GM18909 (cell line): Measurements from ENCODE around the gene RNF222.
"Not testable (repeated sequence)": the region's sequence is repeated elsewhere in the genome, so short reads cannot be mapped to it uniquely, and the experiment has no call there.

Experiments
- ATAC-seq: cut with Tn5 transposase; IDR thresholded peaks from one replicate; pipeline ENCODE4 v1.9.1; 2021; ENCODE audit warnings: mild to moderate bottlenecking; ENCODE audit not compliant: unreplicated experiment, poor library complexity

Gene RNF222

DNA sequence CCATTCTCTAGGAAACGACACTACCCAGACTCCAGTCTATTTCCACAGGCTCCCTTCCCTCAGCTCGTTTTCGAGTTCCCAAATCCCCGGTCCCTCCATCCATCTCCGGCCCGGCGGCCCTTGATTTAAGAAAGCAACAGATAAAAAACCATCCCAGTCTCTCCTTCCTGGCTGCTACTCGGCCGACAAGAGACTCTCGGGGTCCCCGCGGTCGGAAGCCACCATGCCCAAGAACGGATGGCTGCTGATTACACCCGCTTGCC is 14.8 kb downstream of the RNF222 start:
- peak; percentile 0 for ATAC-seq

GRCh38 chr17:8382052-8382879 is 15.4 kb downstream of the RNF222 start:
- no peak for ATAC-seq

DNA sequence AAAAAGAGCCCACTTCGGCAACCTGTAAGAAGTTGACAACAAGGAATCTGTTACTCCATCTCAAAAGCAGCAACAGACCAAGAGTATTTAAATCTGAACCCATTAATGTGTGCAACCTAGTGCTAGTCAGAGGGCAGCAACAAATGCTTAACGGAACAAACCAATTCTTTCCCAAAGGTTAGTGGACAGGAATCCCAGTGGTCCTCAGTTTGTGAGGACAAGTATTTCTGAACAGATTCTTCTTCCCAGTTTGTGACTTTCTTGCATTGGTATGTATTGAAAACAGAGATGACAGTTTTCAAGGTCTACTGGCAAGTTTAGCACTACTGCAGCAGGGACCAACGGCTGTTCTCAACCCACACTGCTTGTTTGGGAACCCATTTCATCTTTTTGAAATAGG is 17.6 kb downstream of the RNF222 start:
- ATAC-seq = no peak

- ATAC-seq = not testable (repeated sequence)
Observed at GRCh38 chr17:8378117-8378516, 19.5 kb downstream of the RNF222 start.

DNA sequence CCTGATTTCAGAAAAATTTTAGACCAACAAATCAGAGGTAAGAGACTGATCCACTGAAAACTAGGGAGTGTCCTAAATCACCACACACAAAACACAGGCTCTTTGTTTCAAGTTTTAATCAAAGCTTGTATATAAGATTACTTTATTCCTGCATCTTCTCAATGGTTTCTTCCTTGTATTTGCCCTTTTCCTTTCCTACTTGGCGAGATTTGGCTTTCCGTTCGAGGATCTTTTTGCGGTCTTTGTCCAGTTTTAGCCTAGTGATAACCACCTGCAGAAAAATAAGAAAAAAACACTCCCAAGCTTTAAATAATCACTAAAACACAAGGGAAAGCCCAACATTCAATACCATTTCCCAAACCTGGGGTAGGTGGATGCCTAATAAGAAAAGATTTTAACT is 20.2 kb downstream of the RNF222 start:
- no peak for ATAC-seq

DNA sequence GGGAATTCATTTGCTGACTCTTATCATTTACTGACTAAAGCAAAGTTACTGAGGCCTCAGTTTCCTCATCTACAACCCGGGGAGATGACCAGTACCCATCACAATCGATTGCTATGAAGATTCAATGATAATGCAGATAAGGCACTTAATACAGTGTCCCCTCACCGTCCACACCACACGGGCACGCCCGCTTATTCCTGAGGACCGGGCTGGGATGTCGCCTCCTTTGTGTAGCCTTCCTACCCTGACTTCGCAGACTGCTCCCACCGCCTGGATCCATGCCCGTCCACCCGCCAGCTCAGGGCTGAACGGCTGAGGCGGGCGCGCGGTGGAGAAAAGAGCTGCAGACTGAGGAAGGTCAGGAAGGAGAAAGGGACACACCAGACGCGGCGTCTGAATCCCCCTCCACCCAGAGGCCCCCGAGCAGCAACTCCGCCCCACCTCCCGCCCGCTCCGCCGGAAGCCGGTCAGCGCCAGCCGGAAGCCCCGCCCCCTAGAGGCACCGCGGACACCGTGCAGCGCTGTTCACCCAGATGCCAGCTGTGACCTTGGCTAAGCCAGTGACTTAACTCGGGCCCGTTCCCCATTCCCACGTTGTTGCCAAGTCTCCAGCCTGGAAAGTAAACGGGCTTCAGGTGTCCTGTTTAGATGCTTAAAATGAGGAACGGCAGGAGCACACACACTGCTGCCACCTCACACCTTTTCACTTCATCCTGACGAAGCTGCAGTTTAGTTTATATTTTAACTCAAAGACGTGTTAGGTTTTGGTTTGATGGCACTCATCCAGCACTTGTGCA is 21.2 kb downstream of the RNF222 start, which contains the start of gene KRABD2:
Gene KRABD2, minus strand, starts transcription at position 434 of the 797 bp plus-strand sequence.
- peak; percentile 90 for ATAC-seq

DNA sequence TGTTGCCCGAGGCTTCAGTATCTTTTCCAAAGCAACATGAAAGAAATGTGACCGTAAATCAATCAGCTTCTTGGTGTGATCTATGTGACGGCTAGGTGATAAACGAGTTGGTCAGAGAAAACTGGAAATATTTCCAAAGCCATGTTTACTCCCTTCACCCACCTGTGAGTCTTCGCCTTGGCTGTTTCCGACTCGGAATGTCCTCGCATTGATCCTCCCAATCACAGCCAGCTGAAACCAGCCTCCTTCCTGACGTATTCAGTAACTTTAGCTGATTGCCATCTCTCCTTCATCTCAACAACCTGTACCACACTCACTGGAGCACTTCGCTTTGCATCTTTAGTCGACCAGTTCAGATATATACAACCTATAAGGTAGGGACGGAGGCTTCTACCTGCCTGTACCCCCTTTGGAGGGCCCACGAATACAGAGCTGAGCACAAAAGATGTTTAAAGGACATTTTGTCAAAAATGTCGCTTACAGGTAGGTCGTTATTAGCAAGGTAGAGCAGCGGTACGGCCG is 21.8 kb downstream of the RNF222 start:
- ATAC-seq = no peak

- not testable (repeated sequence) for ATAC-seq
Observed at GRCh38 chr17:8373856-8374255, 23.8 kb downstream of the RNF222 start.

- ATAC-seq = no peak
Observed at GRCh38 chr17:8372422-8372821, 25.2 kb downstream of the RNF222 start.

DNA sequence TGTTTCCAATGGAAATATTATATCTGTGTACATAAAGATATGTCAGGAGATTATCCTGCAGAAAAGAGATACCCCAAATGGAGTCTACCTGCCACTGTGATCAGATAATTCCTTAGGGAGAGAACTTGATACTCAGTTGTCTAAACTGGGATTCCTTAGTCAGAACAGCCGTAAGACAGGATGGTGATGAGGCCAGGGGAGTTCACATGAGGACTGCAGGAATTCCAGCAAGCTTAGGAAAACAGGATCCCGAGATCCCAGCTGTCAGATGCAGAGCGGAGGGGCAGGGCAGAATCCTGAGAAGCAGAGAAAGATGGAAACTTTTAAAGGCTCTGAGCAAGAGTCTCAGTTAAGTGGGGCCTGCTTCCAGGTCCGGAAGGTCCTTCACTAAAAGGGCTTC is 25.8 kb downstream of the RNF222 start:
- no peak for ATAC-seq

- no peak for ATAC-seq
Observed at GRCh38 chr17:8369944-8370343, 27.7 kb downstream of the RNF222 start.

- no peak for ATAC-seq
Observed at GRCh38 chr17:8368193-8368592, 29.4 kb downstream of the RNF222 start.

- ATAC-seq = no peak
Observed at GRCh38 chr17:8366231-8366630, 31.4 kb downstream of the RNF222 start.

- ATAC-seq = no peak
Observed at GRCh38 chr17:8365143-8365542, 32.5 kb downstream of the RNF222 start.

GRCh38 chr17:8362651-8363332 is 34.8 kb downstream of the RNF222 start:
- no peak for ATAC-seq

- ATAC-seq = no peak
Observed at GRCh38 chr17:8360751-8361150, 36.9 kb downstream of the RNF222 start.

DNA sequence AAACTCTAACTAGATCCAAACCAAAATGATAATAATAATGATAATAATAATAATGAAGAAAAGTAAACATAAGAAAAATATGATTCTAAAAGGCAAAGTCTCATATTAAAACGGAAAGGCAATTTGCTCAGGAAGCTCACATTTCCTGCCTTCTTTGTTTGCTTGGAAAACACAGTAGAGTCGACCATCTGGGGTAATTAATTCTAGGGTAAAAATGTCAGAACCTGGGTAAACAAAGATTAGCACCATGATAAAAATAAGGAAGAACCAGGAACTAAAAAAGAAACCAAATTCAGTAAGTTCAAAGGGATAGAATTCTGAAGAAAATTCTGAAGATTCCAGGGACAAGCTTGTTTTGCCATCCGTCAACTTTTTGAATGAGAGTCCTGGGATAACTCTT is 37.4 kb downstream of the RNF222 start:
- ATAC-seq = no peak

DNA sequence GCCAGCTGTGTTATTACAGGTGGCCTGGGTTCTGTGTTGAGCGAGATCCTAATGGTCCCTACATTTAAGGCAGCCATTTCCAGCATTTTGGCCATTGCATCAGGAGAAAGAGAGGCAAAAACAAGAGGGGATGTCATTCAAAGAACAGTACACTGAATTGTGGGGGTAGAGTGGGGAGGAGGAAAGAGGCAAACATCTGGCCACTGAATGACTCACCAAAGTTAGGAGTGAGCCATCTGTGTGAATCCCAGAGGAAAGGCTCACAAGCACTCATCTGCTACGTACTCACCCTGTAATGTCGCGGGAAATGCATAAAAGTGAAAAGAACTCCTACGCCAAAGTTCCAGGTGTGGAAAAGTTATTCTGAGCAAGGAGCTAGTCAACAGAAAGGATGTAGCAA is 37.9 kb downstream of the RNF222 start:
- ATAC-seq = no peak

- no peak for ATAC-seq
Observed at GRCh38 chr17:8357910-8358309, 39.7 kb downstream of the RNF222 start.

DNA sequence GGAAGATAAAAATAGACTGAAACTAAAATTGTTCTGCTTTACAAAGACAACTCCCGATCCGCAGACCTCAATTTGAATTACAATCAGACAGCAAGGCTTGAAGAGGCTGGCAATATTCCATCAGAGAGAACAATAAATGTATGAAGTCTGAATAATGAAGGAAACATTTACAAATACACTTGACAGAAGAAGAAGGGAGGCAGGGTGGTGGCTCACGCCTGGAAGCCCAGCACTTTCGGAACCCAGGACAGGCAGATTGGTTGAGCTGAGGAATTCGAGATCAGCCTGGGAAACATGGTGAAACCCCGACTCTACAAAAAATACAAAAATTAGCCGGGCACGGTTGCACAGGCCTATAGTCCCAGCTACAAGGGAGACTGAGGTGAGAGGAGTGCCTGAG is 43.4 kb downstream of the RNF222 start:
- ATAC-seq = no peak

GRCh38 chr17:8353736-8354135 is 43.9 kb downstream of the RNF222 start:
- no peak for ATAC-seq
